DOHH2 (cell line): Measurements from ENCODE around the gene PNMA8A.

Source experiments
- H3F3A ChIP-seq: fragments of 200-600 bp; sonication (generic), shearing (Covaris generic); 2 replicates; pipeline ENCODE4 v1.6.0; 2016; ENCODE audit warnings: antibody characterized with exemption, mild to moderate bottlenecking; ENCODE audit not compliant: control insufficient read depth, insufficient read depth
- H3K27ac ChIP-seq: fragments of 200-600 bp; sonication (generic); 2 replicates; pipeline ENCODE4 v1.5.1; 2014; ENCODE audit warnings: low read depth, mild to moderate bottlenecking, low read length, moderate library complexity
- H3K27me3 ChIP-seq: fragments of 200-600 bp; sonication (generic); 2 replicates; pipeline ENCODE4 v1.6.1; 2014; ENCODE audit warnings: mild to moderate bottlenecking, low read length, mixed read lengths; ENCODE audit not compliant: control insufficient read depth
- H3K36me3 ChIP-seq: fragments of 200-600 bp; sonication (generic); 2 replicates; pipeline ENCODE4 v1.6.1; 2014; ENCODE audit warnings: mild to moderate bottlenecking, low read length, moderate library complexity, mixed read lengths; ENCODE audit not compliant: control insufficient read depth
- H3K4me1 ChIP-seq: fragments of 200-600 bp; sonication (generic); 2 replicates; pipeline ENCODE4 v1.6.1; 2014; ENCODE audit warnings: mild to moderate bottlenecking, low read length, mixed read lengths; ENCODE audit not compliant: control insufficient read depth
- H3K4me2 ChIP-seq: fragments of 200-600 bp; sonication (generic); 2 replicates; pipeline ENCODE4 v1.6.0; 2014; ENCODE audit warnings: mild to moderate bottlenecking, low read length, moderate library complexity
- H3K4me3 ChIP-seq: fragments of 200-600 bp; sonication (generic); 2 replicates; pipeline ENCODE4 v1.5.1; 2014; ENCODE audit warnings: mild to moderate bottlenecking, low read length, mixed read lengths
- H3K79me2 ChIP-seq: fragments of 200-600 bp; sonication (generic); 2 replicates; pipeline ENCODE4 v1.6.1; 2014; ENCODE audit warnings: mild to moderate bottlenecking, low read length, mixed read lengths; ENCODE audit not compliant: control insufficient read depth
- H3K9me2 ChIP-seq: fragments of 200-600 bp; sonication (generic); replicated peaks from 2 replicates; pipeline ENCODE4 v1.6.1; 2014; ENCODE audit warnings: mild to moderate bottlenecking, low read length, mixed read lengths; ENCODE audit not compliant: control insufficient read depth
- H3K9me3 ChIP-seq: fragments of 200-600 bp; sonication (generic); 2 replicates; pipeline ENCODE4 v1.6.1; 2014; ENCODE audit warnings: antibody characterized with exemption, low read length, mixed read lengths; ENCODE audit not compliant: control insufficient read depth, insufficient read depth
- H4K20me1 ChIP-seq: fragments of 200-600 bp; sonication (generic); 2 replicates; pipeline ENCODE4 v1.6.0; 2014; ENCODE audit warnings: low read depth, mild to moderate bottlenecking, antibody characterized with exemption, low read length, moderate library complexity; ENCODE audit not compliant: control insufficient read depth, insufficient read depth
- CTCF ChIP-seq: fragments of 200-600 bp; sonication (generic); IDR thresholded peaks from one replicate; pipeline ENCODE4 v1.5.1; 2014; ENCODE audit warnings: antibody characterized with exemption, mild to moderate bottlenecking, low read depth, low read length; ENCODE audit not compliant: poor library complexity, severe bottlenecking
- EZH2phosphoT487 ChIP-seq: fragments of 200-600 bp; sonication (generic); IDR thresholded peaks from 2 replicates; pipeline ENCODE4 v1.6.1; 2017; ENCODE audit warnings: borderline replicate concordance, mild to moderate bottlenecking, antibody characterized with exemption, low read length, moderate library complexity, mixed read lengths

PNMA8A gene

GRCh38 chr19:46474211-46474610 is 2.8 kb upstream of the PNMA8A start:
- no peaks in the 10 kb centered on the region for H4K20me1 ChIP-seq
- H3K9me2 ChIP-seq: no peaks in the 10 kb centered on the region
- no peaks in the 10 kb centered on the region for H3K36me3 ChIP-seq
- no peak overlapping the region for H3K4me3 ChIP-seq
- no peaks in the 10 kb centered on the region for H3K79me2 ChIP-seq
- TF ChIP-seq EZH2phosphoT487: no peak
- TF ChIP-seq CTCF: no peak
- H3K27ac ChIP-seq: no peak overlapping the region
- no peaks in the 10 kb centered on the region for H3K9me3 ChIP-seq
- H3F3A ChIP-seq: no peaks in the 10 kb centered on the region
- H3K27me3 ChIP-seq: peaks cover 17% of the 10 kb centered on the region
- H3K4me2 ChIP-seq: no peak overlapping the region
- H3K4me1 ChIP-seq: 0 out of 2 replicates have a peak, but pooled peaks cover 4% of the 10 kb centered on the region

DNA sequence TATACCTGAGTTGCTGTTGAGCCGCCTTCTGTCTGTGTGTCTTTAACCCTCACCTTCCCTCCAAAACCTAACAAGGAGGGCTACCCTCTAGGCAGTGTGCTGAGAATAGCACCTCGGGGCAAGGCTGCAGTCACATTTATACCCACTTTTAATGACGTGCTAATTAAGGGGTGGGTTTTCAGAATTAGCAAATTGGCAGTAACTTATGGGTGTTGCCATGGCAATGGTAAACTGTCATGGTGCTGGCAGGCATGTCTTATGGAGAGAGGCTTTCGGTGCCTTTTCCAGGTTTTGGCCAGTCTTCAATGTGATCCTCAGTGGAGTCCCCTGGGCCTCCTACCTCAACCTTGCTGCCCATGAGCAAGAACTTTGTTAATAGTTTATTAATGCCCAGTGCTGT is 1.2 kb upstream of the PNMA8A start:
- Histone ChIP-seq H3K27me3 (peaks cover 10% of the 10 kb centered on the region), H3K9me2 (no peaks in the 10 kb centered on the region), H4K20me1 (no peaks in the 10 kb centered on the region), H3K27ac (no peak overlapping the region), H3K4me3 (no peak overlapping the region), H3K4me2 (no peak overlapping the region), H3K9me3 (no peaks in the 10 kb centered on the region), H3K36me3 (no peaks in the 10 kb centered on the region), H3K4me1 (0 out of 2 replicates have a peak, but pooled peaks cover 4% of the 10 kb centered on the region), H3K79me2 (no peaks in the 10 kb centered on the region), H3F3A (no peaks in the 10 kb centered on the region)
- TF ChIP-seq CTCF (no peak), EZH2phosphoT487 (no peak)

DNA sequence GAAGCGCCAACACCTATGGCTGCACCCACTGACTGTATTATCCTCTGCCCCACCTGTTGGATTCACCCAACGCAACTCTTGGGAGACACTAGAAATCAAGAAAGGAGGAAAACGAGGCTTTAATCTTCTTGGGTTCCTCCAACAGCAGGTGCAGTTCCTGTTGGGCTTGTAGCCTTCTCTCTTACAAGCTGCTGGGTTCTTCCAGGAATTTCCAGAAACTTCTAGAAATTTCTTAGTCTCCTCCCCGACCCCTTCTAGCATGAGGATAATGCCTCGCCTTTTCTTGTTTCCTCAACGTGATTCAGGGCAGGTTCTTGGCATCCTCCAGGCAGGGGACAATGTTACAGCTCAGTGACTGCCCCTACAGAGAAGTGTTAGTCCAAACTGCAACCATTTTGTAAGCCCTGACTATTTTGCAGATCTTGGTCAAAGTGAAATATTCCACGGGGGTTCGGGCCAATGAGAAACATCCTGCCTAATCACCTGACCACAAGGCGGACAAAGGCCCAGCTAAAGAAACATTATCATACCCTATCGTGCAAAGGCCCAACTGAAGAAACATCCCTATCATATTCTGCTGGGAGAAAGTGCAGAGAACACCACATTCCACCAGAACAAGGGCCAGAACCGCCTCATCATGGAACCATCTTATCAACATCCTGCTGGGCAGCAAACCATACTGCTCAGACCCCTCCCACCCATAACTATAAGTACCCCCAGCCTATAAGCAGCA is 614 bp upstream of the PNMA8A start:
- no peaks in the 10 kb centered on the region for H4K20me1 ChIP-seq
- H3F3A ChIP-seq: no peaks in the 10 kb centered on the region
- H3K4me2 ChIP-seq: no peak overlapping the region
- H3K4me3 ChIP-seq: no peak overlapping the region
- H3K9me2 ChIP-seq: no peaks in the 10 kb centered on the region
- TF ChIP-seq CTCF (no peak), EZH2phosphoT487 (no peak)
- no peak overlapping the region for H3K27ac ChIP-seq
- H3K36me3 ChIP-seq: no peaks in the 10 kb centered on the region
- H3K9me3 ChIP-seq: no peaks in the 10 kb centered on the region
- peaks cover 11% of the 10 kb centered on the region for H3K27me3 ChIP-seq
- H3K79me2 ChIP-seq: no peaks in the 10 kb centered on the region
- 0 out of 2 replicates have a peak, but pooled peaks cover 4% of the 10 kb centered on the region for H3K4me1 ChIP-seq
